Measurements from ENCODE around the gene TNPO2.

TNPO2 gene

GRCh38 chr19:12675399-12675798 lies 48.3 kb downstream of the TNPO2 start:
- no peak for DNase-seq

GRCh38 chr19:12672744-12673143 lies 51.0 kb downstream of the TNPO2 start:
- no peak for DNase-seq

GRCh38 chr19:12670159-12670928 lies 53.4 kb downstream of the TNPO2 start:
- DNase-seq: no peak

GRCh38 chr19:12669270-12670158 lies 54.2 kb downstream of the TNPO2 start:
- peak; percentile 86 for DNase-seq

GRCh38 chr19:12668932-12669269 lies 54.8 kb downstream of the TNPO2 start:
- DNase-seq: peak; percentile 76

DNA sequence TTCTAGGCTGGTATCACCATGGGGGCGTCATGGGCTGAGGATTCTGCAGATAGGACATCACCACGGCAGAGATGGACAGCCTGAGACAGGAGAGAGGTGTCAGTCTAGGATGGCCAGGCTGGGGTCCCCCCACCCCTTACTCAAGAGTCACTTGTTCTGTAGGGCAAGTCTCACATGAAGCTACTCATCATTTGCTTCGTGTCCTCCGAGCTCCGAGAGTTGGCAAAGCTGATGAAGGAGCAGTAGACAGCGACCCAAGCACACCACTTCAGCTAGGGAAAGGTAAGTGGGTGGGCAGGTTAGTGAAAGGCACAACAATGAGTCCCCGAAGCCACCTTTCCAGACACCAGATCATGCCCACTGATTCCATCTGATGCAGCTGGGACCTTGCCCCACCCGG lies 55.4 kb downstream of the TNPO2 start:
- no peak for DNase-seq

DNA sequence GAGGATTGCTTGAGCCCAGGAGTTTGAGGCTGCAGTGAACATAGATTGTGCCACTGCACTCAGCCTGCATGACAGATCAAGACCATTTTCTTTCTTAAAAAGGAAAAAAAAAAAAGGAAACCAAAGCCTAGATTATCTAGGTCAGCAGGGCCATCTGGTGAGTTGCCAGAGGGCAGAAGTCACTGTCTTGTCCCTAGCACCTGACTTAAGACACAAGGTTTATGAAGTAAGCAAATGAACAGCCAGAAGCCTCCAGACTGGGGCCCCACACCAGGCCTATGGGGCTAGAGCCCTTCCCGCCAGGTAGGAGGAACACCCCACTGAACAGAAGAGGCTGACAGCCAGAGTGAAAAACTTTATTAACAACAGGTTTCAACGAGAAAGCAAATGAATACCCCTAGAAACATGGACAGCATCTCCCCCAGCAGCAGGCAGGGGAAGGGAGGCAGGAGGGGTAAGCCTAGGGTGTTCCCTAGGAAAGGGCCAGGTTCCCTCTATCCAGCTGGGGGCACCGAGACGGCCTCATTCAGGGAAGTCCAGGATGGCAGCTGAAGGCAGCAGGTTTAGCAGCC lies 55.9 kb downstream of the TNPO2 start:
- no peak for DNase-seq

DNA sequence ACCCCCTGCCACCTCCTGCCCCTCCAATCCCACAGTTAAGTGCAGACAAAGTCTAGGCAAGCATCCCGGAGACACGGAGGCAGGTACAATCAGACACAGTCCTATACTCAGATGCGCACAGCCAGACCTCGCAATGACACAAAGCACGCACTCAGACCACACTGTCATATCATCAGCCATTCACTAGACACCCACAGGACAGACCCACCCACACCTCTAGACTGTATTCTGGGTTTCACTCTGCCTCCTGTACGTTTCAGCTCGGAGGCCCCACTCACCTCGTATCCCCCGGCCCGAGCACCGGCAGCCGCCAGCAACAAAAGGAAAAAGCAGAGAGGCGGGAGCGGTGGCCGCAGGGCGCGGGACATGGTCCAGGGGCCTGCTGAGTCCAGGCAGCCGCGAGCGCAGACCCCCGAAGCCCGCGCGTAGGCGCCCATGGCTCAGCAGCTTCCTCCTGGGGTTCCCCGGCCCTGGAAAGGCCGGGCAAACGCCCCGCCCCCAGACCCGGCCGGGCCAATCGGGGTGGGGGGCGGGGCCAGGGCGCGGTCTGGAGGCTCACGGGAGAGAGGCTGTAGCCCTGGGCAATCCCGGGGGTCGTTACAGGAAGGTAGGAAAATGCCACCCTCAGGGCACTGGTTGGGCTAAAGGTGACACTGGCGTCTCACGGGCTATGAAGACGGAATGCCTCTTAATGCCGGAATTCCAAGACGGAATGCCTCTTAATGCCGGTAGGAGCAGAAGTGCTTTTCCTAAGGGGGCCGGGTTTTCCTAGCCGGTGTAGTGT lies 57.3 kb downstream of the TNPO2 start, which contains the start of the genes MAN2B1 and WDR83:
Gene MAN2B1, minus strand, starts transcription at position 478 of the 784 bp plus-strand sequence. Its CDS starts 41 bp downstream, at position 437.
Gene WDR83, plus strand, starts transcription at position 543 of the 784 bp plus-strand sequence. CDS start 2,984 bp downstream, outside the sequence.
- DNase-seq: peak; percentile 84

GRCh38 chr19:12665671-12666264 lies 58.0 kb downstream of the TNPO2 start:
- no peak for DNase-seq

DNA sequence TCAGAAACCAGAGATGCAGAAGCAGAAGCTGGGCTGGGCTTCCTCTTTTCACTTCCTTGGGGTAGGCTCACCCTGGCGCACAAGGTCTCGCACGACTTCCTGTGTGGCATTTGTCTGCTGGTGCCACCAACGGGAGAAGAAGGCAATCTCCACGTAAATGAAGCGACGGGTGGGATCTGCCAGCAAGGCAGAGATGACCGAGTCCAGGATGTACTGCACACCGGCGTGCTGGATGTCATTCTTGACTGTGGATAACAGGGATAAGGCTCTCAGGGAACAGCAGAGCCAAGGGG lies 58.5 kb downstream of the TNPO2 start:
- DNase-seq: no peak

GRCh38 chr19:12664406-12665280 lies 59.1 kb downstream of the TNPO2 start:
- no peak for DNase-seq

DNA sequence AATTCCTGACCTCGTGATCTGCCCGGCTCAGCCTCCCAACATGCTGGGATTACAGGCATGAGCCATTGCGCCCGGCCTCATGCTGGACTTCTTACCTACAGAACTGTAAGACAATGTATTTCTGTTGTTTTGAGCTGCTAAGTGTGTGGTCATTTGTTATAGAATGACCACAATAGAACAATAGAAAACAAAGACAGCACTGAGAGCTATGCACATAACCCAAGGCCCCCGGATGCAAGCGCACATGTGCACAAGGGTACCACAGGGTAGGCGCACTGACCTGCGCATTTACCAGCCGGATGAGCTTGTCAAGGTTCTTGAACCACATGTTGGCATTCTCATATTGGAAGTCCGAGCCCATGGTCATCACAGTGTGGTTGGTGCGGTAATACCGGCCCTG lies 62.8 kb downstream of the TNPO2 start:
- no peak for DNase-seq

GRCh38 chr19:12657966-12658365 lies 65.8 kb downstream of the TNPO2 start:
- DNase-seq: no peak

- no peak for DNase-seq
Observed at GRCh38 chr19:12656899-12657571, 66.7 kb downstream of the TNPO2 start.

DNA sequence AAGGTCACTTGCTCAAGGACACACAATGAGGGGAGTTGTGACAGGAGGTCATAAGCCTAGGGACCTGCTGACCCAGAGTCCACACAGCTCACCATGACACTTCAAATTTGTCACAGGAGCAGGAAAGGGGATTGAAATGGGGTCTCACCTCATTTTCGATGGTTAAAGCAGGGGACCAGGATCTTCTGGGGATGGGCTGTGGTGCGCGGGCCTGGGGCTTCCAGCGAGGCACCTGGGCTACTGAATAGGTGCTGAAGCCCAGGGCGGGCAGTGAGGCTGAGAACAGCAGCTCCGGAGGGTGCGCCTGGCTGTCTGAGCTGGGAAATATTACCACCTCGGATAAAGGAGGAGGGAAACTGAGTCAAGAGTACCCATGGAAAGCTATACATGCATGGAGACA lies 68.2 kb downstream of the TNPO2 start:
- DNase-seq: no peak

DNA sequence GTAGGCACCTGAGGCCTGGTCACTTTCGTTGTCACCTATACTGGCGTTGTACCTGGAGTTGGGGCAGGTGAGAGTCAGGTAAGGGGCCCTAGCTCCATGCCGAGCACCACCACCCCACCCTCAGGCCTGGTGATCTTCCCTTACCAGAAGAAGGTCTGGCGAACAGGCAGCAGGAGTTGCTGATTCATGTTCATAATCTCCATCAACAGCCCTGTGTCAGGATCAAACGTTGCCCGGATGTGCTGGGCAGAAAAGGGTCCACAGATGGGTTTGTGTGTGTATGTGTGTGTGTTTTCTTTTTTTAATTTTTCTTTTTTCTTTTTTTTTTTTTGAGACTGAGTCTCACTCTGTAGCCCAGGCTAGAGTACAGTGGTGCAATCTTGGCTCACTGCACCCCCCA lies 71.5 kb downstream of the TNPO2 start:
- no peak for DNase-seq

- no peak for DNase-seq
Observed at GRCh38 chr19:12649941-12650340, 73.8 kb downstream of the TNPO2 start.

Data from right hindlimb (tissue), 1 donor.